Heart left ventricle (tissue), 16 donors: ENCODE measurements around the gene LY6G5C. TPM values are rescaled to one million over a fixed set of nuclear protein-coding genes. Genes with fewer than 3 reads are reported as not detected.

Experiments used
- ATAC-seq, 4 donors: fragments of 200-7000 bp; cut with Tn5 transposase; one replicate each; pipeline ENCODE4 v1.9.1; 2020 to 2022; ENCODE audit warnings: moderate library complexity in 4 of 4, mild to moderate bottlenecking in 3 of 4, moderate number of reproducible peaks in 1 of 4
- DNase-seq, 5 donors: peaks; one replicate each; pipeline ENCODE4 v3.0.0-alpha.2; 2020
- H3K27ac ChIP-seq, 12 donors: fragments of 200-600 bp; sonication (generic) in 4 of 12; one replicate each; pipeline versions ENCODE4 v1.5.0 to v1.8.0; 2016 to 2022; ENCODE audit warnings: mild to moderate bottlenecking in 2 of 12
- H3K27me3 ChIP-seq, 9 donors: fragments of 200-600 bp; sonication (generic) in 2 of 9; one replicate each; pipeline versions ENCODE4 v1.5.1 to v1.8.0; 2016 to 2022; ENCODE audit warnings: mild to moderate bottlenecking in 3 of 9
- H3K36me3 ChIP-seq, 9 donors: fragments of 200-600 bp; sonication (generic) in 2 of 9; one replicate each; pipeline versions ENCODE4 v1.5.0 to v1.8.0; 2018 to 2022; ENCODE audit warnings: mild to moderate bottlenecking in 2 of 9
- H3K4me1 ChIP-seq, 12 donors: fragments of 200-600 bp; sonication (generic) in 4 of 12; one replicate each; pipeline versions ENCODE4 v1.5.0 to v1.8.0; 2016 to 2022; ENCODE audit warnings: mild to moderate bottlenecking in 3 of 12
- H3K4me3 ChIP-seq, 12 donors: fragments of 200-600 bp; sonication (generic) in 4 of 12; one replicate each; pipeline versions ENCODE4 v1.5.0 to v1.8.0; 2017 to 2022; ENCODE audit warnings: mild to moderate bottlenecking in 9 of 12, moderate library complexity in 4 of 12
- H3K9me3 ChIP-seq, 12 donors: fragments of 200-600 bp; sonication (generic) in 4 of 12; one replicate each; pipeline versions ENCODE4 v1.5.0 to v1.8.0; 2016 to 2022; ENCODE audit warnings: mild to moderate bottlenecking in 1 of 12
- POLR2A ChIP-seq, 2 donors: fragments of 450-650 bp; IDR thresholded peaks; one replicate each; pipeline ENCODE4 v1.6.1; 2017; ENCODE audit warnings: antibody characterized with exemption in 2 of 2, mild to moderate bottlenecking in 2 of 2, moderate library complexity in 2 of 2
- WGBS, 4 donors: extraction: QIAGEN DNeasy Blood & Tissue Kit in 2 of 4; methylation state at CpG; one replicate each; pipeline versions ENCODE4 v1.1.5 to v1.1.7; 2013 to 2018; 5-methylcytosine and 5-hydroxymethylcytosine counted together
- intact Hi-C, 10 donors: fragments of 100-400 bp; cut with DNase I; formaldehyde crosslinking; loops; one replicate each; pipeline versions ENCODE4 v1.11.1 to v1.14.2; 2022
- polyA plus RNA-seq, 2 donors: library from polyadenylated mRNA; stranded (reverse); fragments of 200-250 nt; gene quantifications; one replicate each; pipeline ENCODE4 v1.2.3, GENCODE V29; 2013
- total RNA-seq, 9 donors: library from RNA; depleted of rRNA in 2 of 9; stranded (reverse); fragments of >200 nt in 2 of 9; fragmentation: NEBNext Ultra II Directional in 3 of 9; extraction: Animal tissue kit (Norgen Biotek cat#: 25700) in 3 of 9; gene quantifications; one replicate each; pipeline versions ENCODE4 v1.1.0 to v1.2.4, GENCODE V29; 2016 to 2023
- TF ChIP-seq, protein P1 (sequence below), 12 donors: fragments of 200-600 bp; sonication (generic) in 4 of 12; IDR thresholded peaks; one replicate each; pipeline versions ENCODE4 v1.5.0 to v1.8.0; 2018 to 2022; ENCODE audit warnings: antibody characterized with exemption in 12 of 12, mild to moderate bottlenecking in 5 of 12
- donor health status: ischemic (EF 13 %, LVEDD 7.1; RV severe dilation, severe dysfunction).
- donor health status: healthy with polysubstance abuse.
- donor health status: DM: no; HTN: yes; CAD: no.
- donor health status: DM: no; HTN: no; CAD: no.
- donor health status: ischemic (EF 25% LVEDD 6.9; RV normal size, moderate dysfunction).
- donor health status: ischemic (EF 25% LVEDD 5.7; RV mildly dilated, moderate dysfunction).
- donor health status: healthy.
- donor health status: DM: yes; HTN: yes; CAD: no.
- donor health status: ischemic (EF 35%, LVEDD 5.7; RV mildly dilated, moderate dysfunction).
- donor health status: nonischemic (EF 11% LVEDD 7.7; RV severe dilation, severe dysfunction).
- donor health status: DM: yes; HTN: yes; CAD: no.
- donor health status: PGD.
- donor health status: ischemic (EF 29% LVEDD 5.4; RV normal size, mild dysfunction).
- donor health status: nonischemic (EF 23%, LVEDD 6.1; RV moderate dilation, normal function).

Gene LY6G5C
- total and polyA plus RNA-seq, 11 donors: 1.3 to 3.1 (median 2.2) TPM

- Histone ChIP-seq H3K4me3 (peak overlapping the region; percentile 64 to 95 (median 83)), H3K27me3 (no peaks in the 10 kb centered on the region), H3K36me3 (peaks cover 4 to 50% (median 42%) of the 10 kb centered on the region in 9 donors), H3K27ac (peak overlapping the region; percentile 83 to 97 (median 95)), H3K4me1 (peaks cover 12 to 68% (median 47%) of the 10 kb centered on the region in 12 donors), H3K9me3 (no peaks in the 10 kb centered on the region)
- 8 to 10% (median 9%) methylated on average over 16 to 17 of the region's 17 CpGs for WGBS, 4 donors
- TF ChIP-seq, protein P1, sequence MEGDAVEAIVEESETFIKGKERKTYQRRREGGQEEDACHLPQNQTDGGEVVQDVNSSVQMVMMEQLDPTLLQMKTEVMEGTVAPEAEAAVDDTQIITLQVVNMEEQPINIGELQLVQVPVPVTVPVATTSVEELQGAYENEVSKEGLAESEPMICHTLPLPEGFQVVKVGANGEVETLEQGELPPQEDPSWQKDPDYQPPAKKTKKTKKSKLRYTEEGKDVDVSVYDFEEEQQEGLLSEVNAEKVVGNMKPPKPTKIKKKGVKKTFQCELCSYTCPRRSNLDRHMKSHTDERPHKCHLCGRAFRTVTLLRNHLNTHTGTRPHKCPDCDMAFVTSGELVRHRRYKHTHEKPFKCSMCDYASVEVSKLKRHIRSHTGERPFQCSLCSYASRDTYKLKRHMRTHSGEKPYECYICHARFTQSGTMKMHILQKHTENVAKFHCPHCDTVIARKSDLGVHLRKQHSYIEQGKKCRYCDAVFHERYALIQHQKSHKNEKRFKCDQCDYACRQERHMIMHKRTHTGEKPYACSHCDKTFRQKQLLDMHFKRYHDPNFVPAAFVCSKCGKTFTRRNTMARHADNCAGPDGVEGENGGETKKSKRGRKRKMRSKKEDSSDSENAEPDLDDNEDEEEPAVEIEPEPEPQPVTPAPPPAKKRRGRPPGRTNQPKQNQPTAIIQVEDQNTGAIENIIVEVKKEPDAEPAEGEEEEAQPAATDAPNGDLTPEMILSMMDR (IDR thresholded peaks at IDR 0.05): peak in 1 of 12 donors; percentile 10
- peak in 1 of 2 donors; percentile 32 for TF ChIP-seq POLR2A (IDR thresholded peaks at IDR 0.05)
- intact Hi-C loops: loop anchor here in 3 of 10 donors (2.0 to 10.0 kb wide), 2 partner anchors 117 to 511 kb away; partner anchors contain the start of genes AGPAT1 (in 2 of the 3), RNF5 (in 2 of the 3), ATP6V1G2 (in 1 of the 3) and NFKBIL1 (in 1 of the 3)
- ATAC-seq (peak in 2 of 4 donors; percentile 7 to 12), DNase-seq (peak in 3 of 5 donors; percentile 52 to 63 (median 62))
These were observed 16.7 kb downstream of the LY6G5C start for GRCh38 chr6:31663961-31664789.

DNA sequence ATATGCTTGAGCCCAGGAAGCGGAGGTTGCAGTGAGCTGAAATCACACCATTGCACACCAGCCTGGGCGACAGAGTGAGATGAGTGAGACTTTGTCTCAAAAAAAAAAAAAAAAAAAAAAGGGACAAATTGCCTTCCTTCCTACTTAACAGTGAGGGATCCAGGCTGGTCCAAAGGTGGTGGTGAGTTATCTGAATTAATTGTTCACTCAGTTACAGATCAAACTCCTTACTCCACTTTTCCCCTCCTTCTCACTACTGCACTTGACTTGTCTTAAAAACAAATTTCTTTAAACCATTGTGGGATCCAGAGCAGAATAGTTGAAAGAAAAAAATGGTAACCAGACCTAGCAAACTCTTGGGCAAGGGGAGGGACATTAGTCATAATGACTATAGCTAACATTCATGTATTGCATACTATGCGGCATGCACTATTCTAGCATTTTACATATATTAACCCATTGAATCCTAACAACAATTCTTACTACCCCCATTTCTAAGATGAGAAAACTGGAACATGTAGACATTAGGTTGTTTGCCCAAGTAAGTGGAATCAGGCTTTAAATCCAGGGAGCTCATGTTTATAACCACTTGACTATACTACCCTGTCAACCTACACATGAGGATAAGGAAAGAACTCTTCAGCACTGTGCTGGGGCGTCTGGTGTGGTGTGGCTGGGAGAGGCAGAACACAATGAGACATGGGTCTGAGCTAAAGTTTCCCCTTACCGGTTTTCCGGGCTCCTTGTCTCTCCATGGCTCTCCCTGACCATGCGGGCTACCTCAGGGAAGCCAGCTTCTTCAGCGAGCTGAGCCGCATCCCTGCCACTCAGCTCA lies 17.5 kb downstream of the LY6G5C start:
- ATAC-seq: no peak
- peak overlapping the region; percentile 83 to 97 (median 95) for H3K27ac ChIP-seq
- peaks cover 1 to 41% (median 35%) of the 10 kb centered on the region in 9 donors for H3K36me3 ChIP-seq
- DNase-seq: no peak
- H3K4me1 ChIP-seq: peaks cover 20 to 70% (median 56%) of the 10 kb centered on the region in 12 donors
- intact Hi-C loops: loop anchor here in 2 of 10 donors (10.0 kb wide), 1 partner anchor 511 kb away; the partner anchor contains the start of genes AGPAT1 (in 2 of the 2) and RNF5 (in 2 of the 2)
- H3K9me3 ChIP-seq: no peaks in the 10 kb centered on the region
- 42 to 59% (median 43%) methylated on average over 4 to 9 of the region's 9 CpGs for WGBS, 4 donors
- H3K4me3 ChIP-seq: peak overlapping the region; percentile 64 to 95 (median 83)
- no peak for TF ChIP-seq POLR2A (IDR thresholded peaks at IDR 0.05)
- TF ChIP-seq, protein P1 (IDR thresholded peaks at IDR 0.05): no peak
- H3K27me3 ChIP-seq: no peaks in the 10 kb centered on the region

DNA sequence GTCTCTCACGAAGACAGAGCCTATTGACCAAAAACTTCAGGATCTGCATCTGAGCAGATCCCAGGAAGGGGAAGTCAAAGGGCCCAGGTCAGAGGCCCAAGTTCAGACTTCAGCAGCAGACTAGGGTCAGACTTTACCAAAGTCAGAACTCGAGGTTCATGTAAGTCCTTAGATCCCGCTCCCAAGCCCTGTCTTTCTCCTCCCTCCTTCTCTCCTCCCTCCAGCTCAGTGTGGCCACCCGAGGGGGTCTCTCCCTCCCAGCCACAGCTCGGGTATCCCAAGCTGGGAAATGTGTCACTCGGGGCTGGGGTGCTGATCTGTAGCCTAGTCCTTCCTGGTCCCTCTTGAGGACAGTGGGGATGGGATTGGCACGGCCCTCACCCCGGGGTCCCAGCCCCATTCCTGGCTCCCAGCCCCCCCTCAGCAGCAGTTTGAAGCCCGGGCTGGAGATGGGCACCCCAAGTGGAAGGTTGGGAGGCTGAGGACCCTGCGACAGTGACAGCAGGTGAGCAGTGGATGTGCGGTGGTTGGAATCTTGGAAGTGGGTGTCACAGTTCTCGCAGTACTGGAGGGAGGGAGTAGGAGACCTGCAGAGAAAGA lies 18.6 kb downstream of the LY6G5C start:
- H3K27ac ChIP-seq: peak overlapping the region in 3 of 12 donors; percentile 27 to 96 (median 94)

More for the DNA sequence above, 18.6 kb downstream of the LY6G5C start:
- Histone ChIP-seq H3K4me3 (peak overlapping the region in 1 of 12 donors; percentile 77), H3K27me3 (no peaks in the 10 kb centered on the region), H3K4me1 (peaks cover 24 to 75% (median 58%) of the 10 kb centered on the region in 12 donors), H3K36me3 (peaks cover 0 to 34% (median 27%) of the 10 kb centered on the region in 9 donors), H3K9me3 (no peaks in the 10 kb centered on the region)
- intact Hi-C loops: loop anchor here in 2 of 10 donors (10.0 kb wide), 1 partner anchor 513 kb away; the partner anchor contains the start of genes AGPAT1 (in 2 of the 2) and RNF5 (in 2 of the 2)
- no peak for ATAC-seq
- WGBS, 4 donors: 87 to 92% (median 89%) methylated on average over 8 to 12 of the region's 12 CpGs
- no peak for DNase-seq
- TF ChIP-seq, protein P1 (IDR thresholded peaks at IDR 0.05): no peak
- TF ChIP-seq POLR2A (IDR thresholded peaks at IDR 0.05): no peak
